Heart left ventricle (tissue), 16 donors: ENCODE measurements around the gene TRPM2. TPM values are rescaled to one million over a fixed set of nuclear protein-coding genes. Genes with fewer than 3 reads are reported as not detected.

ENCODE experiments used
- ATAC-seq, 4 donors: fragments of 200-7000 bp; cut with Tn5 transposase; one replicate each; pipeline ENCODE4 v1.9.1; 2020 to 2022; ENCODE audit warnings: moderate library complexity in 4 of 4, mild to moderate bottlenecking in 3 of 4, moderate number of reproducible peaks in 1 of 4
- DNase-seq, 5 donors: peaks; one replicate each; pipeline ENCODE4 v3.0.0-alpha.2; 2020
- H3K27ac ChIP-seq, 12 donors: fragments of 200-600 bp; sonication (generic) in 4 of 12; one replicate each; pipeline versions ENCODE4 v1.5.0 to v1.8.0; 2016 to 2022; ENCODE audit warnings: mild to moderate bottlenecking in 2 of 12
- H3K27me3 ChIP-seq, 9 donors: fragments of 200-600 bp; sonication (generic) in 2 of 9; one replicate each; pipeline versions ENCODE4 v1.5.1 to v1.8.0; 2016 to 2022; ENCODE audit warnings: mild to moderate bottlenecking in 3 of 9
- H3K36me3 ChIP-seq, 9 donors: fragments of 200-600 bp; sonication (generic) in 2 of 9; one replicate each; pipeline versions ENCODE4 v1.5.0 to v1.8.0; 2018 to 2022; ENCODE audit warnings: mild to moderate bottlenecking in 2 of 9
- H3K4me1 ChIP-seq, 12 donors: fragments of 200-600 bp; sonication (generic) in 4 of 12; one replicate each; pipeline versions ENCODE4 v1.5.0 to v1.8.0; 2016 to 2022; ENCODE audit warnings: mild to moderate bottlenecking in 3 of 12
- H3K4me3 ChIP-seq, 12 donors: fragments of 200-600 bp; sonication (generic) in 4 of 12; one replicate each; pipeline versions ENCODE4 v1.5.0 to v1.8.0; 2017 to 2022; ENCODE audit warnings: mild to moderate bottlenecking in 9 of 12, moderate library complexity in 4 of 12
- H3K9me3 ChIP-seq, 12 donors: fragments of 200-600 bp; sonication (generic) in 4 of 12; one replicate each; pipeline versions ENCODE4 v1.5.0 to v1.8.0; 2016 to 2022; ENCODE audit warnings: mild to moderate bottlenecking in 1 of 12
- POLR2A ChIP-seq, 2 donors: fragments of 450-650 bp; IDR thresholded peaks; one replicate each; pipeline ENCODE4 v1.6.1; 2017; ENCODE audit warnings: antibody characterized with exemption in 2 of 2, mild to moderate bottlenecking in 2 of 2, moderate library complexity in 2 of 2
- WGBS, 4 donors: extraction: QIAGEN DNeasy Blood & Tissue Kit in 2 of 4; methylation state at CpG; one replicate each; pipeline versions ENCODE4 v1.1.5 to v1.1.7; 2013 to 2018; 5-methylcytosine and 5-hydroxymethylcytosine counted together
- intact Hi-C, 10 donors: fragments of 100-400 bp; cut with DNase I; formaldehyde crosslinking; loops; one replicate each; pipeline versions ENCODE4 v1.11.1 to v1.14.2; 2022
- polyA plus RNA-seq, 2 donors: library from polyadenylated mRNA; stranded (reverse); fragments of 200-250 nt; gene quantifications; one replicate each; pipeline ENCODE4 v1.2.3, GENCODE V29; 2013
- total RNA-seq, 9 donors: library from RNA; depleted of rRNA in 2 of 9; stranded (reverse); fragments of >200 nt in 2 of 9; fragmentation: NEBNext Ultra II Directional in 3 of 9; extraction: Animal tissue kit (Norgen Biotek cat#: 25700) in 3 of 9; gene quantifications; one replicate each; pipeline versions ENCODE4 v1.1.0 to v1.2.4, GENCODE V29; 2016 to 2023
- TF ChIP-seq, protein P1 (sequence below), 12 donors: fragments of 200-600 bp; sonication (generic) in 4 of 12; IDR thresholded peaks; one replicate each; pipeline versions ENCODE4 v1.5.0 to v1.8.0; 2018 to 2022; ENCODE audit warnings: antibody characterized with exemption in 12 of 12, mild to moderate bottlenecking in 5 of 12
- donor health status: ischemic (EF 13 %, LVEDD 7.1; RV severe dilation, severe dysfunction).
- donor health status: healthy with polysubstance abuse.
- donor health status: DM: no; HTN: yes; CAD: no.
- donor health status: DM: no; HTN: no; CAD: no.
- donor health status: ischemic (EF 25% LVEDD 6.9; RV normal size, moderate dysfunction).
- donor health status: ischemic (EF 25% LVEDD 5.7; RV mildly dilated, moderate dysfunction).
- donor health status: healthy.
- donor health status: DM: yes; HTN: yes; CAD: no.
- donor health status: ischemic (EF 35%, LVEDD 5.7; RV mildly dilated, moderate dysfunction).
- donor health status: nonischemic (EF 11% LVEDD 7.7; RV severe dilation, severe dysfunction).
- donor health status: DM: yes; HTN: yes; CAD: no.
- donor health status: PGD.
- donor health status: ischemic (EF 29% LVEDD 5.4; RV normal size, mild dysfunction).
- donor health status: nonischemic (EF 23%, LVEDD 6.1; RV moderate dilation, normal function).

The TRPM2 gene
- total and polyA plus RNA-seq, 11 donors, result 0.66 to 20.5 (median 1.2) TPM

DNA sequence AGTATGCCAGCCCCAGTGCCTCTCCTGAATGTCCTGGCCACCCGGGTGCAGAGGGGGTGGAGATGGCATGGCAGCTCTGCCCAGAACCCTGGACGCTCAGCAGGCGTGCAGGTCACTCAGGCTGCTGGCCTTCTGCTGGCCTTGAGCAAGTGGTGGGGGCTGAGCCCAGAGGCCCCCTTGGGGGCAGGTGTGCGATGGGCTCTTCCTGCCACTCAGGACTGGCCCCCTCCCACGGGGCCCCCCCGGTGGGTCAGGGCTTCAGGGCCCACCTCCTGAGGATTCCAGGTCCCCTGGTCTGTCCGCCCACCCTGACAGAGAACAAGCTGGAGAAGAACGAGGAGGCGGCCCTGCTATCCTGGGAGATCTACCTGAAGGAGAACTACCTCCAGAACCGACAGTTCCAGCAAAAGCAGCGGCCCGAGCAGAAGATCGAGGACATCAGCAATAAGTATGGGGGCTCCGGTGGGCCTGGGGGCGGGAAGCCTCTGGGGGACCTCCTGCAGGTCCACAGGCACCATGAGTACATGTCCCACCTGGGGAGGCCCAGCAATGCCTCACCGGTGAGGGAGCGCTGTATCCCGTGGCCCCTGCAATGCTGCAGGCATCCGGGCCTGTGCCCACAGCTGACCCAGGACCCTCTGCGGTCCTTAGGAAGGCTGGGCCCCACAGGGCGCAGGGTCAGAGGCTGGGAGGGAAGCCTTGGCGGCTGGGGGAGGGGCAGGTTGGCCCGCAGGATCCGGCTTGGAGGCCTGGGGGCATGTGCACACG is 64.9 kb downstream of the TRPM2 start:
- peak in 2 of 5 donors; percentile 12 to 54 for DNase-seq
- intact Hi-C loops, result no loop called here
- peaks cover 0 to 58% (median 0%) of the 10 kb centered on the region in 9 donors for H3K36me3 ChIP-seq
- WGBS, 4 donors, result 90 to 100% (median 91%) methylated on average over 6 to 25 of the region's 25 CpGs
- no peak overlapping the region for H3K4me3 ChIP-seq
- peak in 1 of 4 donors; percentile 29 for ATAC-seq
- no peak overlapping the region for H3K27ac ChIP-seq
- peaks cover 0 to 14% (median 0%) of the 10 kb centered on the region in 9 donors for H3K27me3 ChIP-seq
- no peak for TF ChIP-seq POLR2A (IDR thresholded peaks at IDR 0.05)
- TF ChIP-seq, protein P1, sequence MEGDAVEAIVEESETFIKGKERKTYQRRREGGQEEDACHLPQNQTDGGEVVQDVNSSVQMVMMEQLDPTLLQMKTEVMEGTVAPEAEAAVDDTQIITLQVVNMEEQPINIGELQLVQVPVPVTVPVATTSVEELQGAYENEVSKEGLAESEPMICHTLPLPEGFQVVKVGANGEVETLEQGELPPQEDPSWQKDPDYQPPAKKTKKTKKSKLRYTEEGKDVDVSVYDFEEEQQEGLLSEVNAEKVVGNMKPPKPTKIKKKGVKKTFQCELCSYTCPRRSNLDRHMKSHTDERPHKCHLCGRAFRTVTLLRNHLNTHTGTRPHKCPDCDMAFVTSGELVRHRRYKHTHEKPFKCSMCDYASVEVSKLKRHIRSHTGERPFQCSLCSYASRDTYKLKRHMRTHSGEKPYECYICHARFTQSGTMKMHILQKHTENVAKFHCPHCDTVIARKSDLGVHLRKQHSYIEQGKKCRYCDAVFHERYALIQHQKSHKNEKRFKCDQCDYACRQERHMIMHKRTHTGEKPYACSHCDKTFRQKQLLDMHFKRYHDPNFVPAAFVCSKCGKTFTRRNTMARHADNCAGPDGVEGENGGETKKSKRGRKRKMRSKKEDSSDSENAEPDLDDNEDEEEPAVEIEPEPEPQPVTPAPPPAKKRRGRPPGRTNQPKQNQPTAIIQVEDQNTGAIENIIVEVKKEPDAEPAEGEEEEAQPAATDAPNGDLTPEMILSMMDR (IDR thresholded peaks at IDR 0.05), result no peak
- H3K9me3 ChIP-seq, result no peaks in the 10 kb centered on the region
- H3K4me1 ChIP-seq, result no peaks in the 10 kb centered on the region

DNA sequence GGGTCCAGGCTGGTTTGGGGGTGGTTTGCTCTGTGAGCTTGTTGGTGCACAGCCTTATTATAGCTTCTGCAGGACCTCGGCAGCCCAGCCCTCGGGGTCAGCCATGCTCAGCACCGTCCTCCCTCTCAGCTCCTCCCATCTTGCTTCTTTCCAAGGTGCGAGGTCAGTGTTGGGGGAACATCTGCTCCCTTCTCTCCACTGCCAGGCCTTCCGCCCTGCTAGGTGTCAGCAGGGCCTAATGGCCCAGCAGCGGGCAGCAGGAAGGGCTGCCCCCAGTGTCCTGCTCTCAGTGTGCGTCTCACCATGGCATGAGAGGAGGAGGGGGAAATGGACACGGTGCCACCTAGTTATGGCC is 65.4 kb downstream of the TRPM2 start:
- ATAC-seq (no peak), DNase-seq (peak in 1 of 5 donors; percentile 38)
- no peak for TF ChIP-seq POLR2A (IDR thresholded peaks at IDR 0.05)
- TF ChIP-seq, protein P1 (IDR thresholded peaks at IDR 0.05), result no peak
- Histone ChIP-seq H3K27me3 (peaks cover 0 to 14% (median 0%) of the 10 kb centered on the region in 9 donors), H3K4me3 (no peak overlapping the region), H3K36me3 (peaks cover 0 to 62% (median 0%) of the 10 kb centered on the region in 9 donors), H3K9me3 (no peaks in the 10 kb centered on the region), H3K4me1 (no peaks in the 10 kb centered on the region), H3K27ac (no peak overlapping the region)
- intact Hi-C loops, result no loop called here
- WGBS, 4 donors, result 90 to 94% (median 92%) methylated on average over 7 to 8 of the region's 8 CpGs

DNA sequence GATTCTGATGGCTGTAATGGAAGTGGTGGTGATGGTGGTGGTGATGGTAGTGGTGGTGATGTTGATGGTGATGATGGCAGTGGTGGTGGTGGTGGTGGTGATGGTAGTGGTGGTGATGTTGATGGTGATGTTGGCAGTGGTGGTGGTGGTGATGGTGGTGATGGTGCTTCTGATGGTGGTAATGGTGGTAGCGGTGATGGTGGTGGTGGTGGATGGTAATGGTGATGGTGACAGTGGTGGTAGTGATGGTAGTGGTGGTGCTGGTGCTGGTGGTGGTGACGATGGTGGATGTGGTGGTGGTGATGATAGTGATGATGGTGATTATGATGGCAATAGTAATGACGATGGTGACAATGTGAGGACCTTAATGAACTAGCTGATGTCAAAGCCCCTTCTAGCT is 66.3 kb downstream of the TRPM2 start:
- no peaks in the 10 kb centered on the region for H3K4me1 ChIP-seq
- no peaks in the 10 kb centered on the region for H3K9me3 ChIP-seq
- DNase-seq (no peak), ATAC-seq (no peak)
- intact Hi-C loops, result loop anchor here in 1 of 10 donors (10.0 kb wide), 1 partner anchor 55 kb away; no protein-coding TSS in a partner anchor
- H3K27ac ChIP-seq, result no peak overlapping the region
- peaks cover 0 to 59% (median 0%) of the 10 kb centered on the region in 9 donors for H3K36me3 ChIP-seq
- H3K4me3 ChIP-seq, result no peak overlapping the region
- peaks cover 0 to 14% (median 0%) of the 10 kb centered on the region in 9 donors for H3K27me3 ChIP-seq
- no peak for TF ChIP-seq POLR2A (IDR thresholded peaks at IDR 0.05)
- 92 to 96% (median 95%) methylated on average over 3 of the region's 3 CpGs for WGBS, 4 donors

DNA sequence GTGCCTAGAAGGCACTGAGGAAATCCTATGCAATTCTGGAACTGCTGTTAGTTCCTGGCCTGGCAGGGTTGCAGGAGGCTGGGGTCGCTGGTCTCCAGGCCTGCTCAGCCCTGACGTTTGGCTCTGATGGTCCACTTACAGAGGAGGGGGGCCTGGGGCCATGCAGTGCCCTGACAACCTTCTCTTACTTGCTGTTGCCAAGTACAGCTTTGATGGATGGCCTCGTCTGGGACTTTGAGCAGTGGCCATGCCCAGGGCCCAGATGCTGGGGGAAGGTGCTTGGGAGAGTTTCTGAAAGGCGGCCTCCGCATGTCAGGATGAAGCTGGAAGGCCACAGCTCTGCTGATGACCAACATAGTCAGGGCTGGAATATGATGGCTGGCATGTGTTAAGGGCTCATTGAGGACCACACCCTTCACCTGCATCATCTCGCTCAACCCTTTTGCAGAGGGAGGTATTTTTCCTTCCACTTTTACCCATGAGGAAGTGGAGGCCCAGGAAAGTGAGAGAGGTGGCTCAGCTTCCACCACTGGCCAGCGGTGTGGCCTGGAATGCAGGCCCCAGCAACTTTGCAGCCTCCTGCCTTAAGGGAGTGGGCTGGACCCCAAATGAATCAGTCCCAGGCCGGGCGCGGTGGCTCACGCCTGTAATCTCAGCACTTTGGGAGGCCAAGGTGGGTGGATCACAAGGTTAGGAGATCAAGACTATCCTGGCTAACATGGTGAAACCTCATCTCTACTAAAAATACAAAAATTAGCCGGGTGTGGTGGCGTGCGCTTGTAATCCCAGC is 67.2 kb downstream of the TRPM2 start:
- ATAC-seq (no peak), DNase-seq (peak in 1 of 5 donors; percentile 20)
- Histone ChIP-seq H3K36me3 (peaks cover 0 to 51% (median 0%) of the 10 kb centered on the region in 9 donors), H3K4me3 (no peak overlapping the region), H3K9me3 (no peaks in the 10 kb centered on the region), H3K27ac (no peak overlapping the region), H3K27me3 (peaks cover 0 to 13% (median 0%) of the 10 kb centered on the region in 9 donors), H3K4me1 (no peaks in the 10 kb centered on the region)
- TF ChIP-seq POLR2A (IDR thresholded peaks at IDR 0.05), result no peak
- TF ChIP-seq, protein P1 (IDR thresholded peaks at IDR 0.05), result no peak
- intact Hi-C loops, result loop anchor here in 1 of 10 donors (10.0 kb wide), 1 partner anchor 56 kb away; no protein-coding TSS in a partner anchor
- 81 to 89% (median 86%) methylated on average over 11 to 14 of the region's 14 CpGs for WGBS, 4 donors
